GM12891 (cell line): ENCODE measurements around the gene KIF11.

Experiments
- DNase-seq: peaks from one replicate; pipeline ENCODE4 v3.0.0; 2011; ENCODE audit warnings: low spot score; ENCODE audit not compliant: insufficient read length
- FAIRE-seq: peaks from 2 replicates; lab custom pipeline; 2011; peaks lifted over from hg19 to GRCh38; lab: Jason Lieb, UNC
- PAX5 ChIP-seq: IDR thresholded peaks from 2 replicates; pipeline ENCODE4 v1.6.1; 2011; ENCODE audit warnings: low read length, moderate library complexity, mild to moderate bottlenecking; ENCODE audit not compliant: insufficient read depth, severe bottlenecking
- POLR2A ChIP-seq: IDR thresholded peaks from 2 replicates; pipeline ENCODE4 v1.6.1; 2011; ENCODE audit warnings: low read depth, low read length, control low read depth
- POLR2AphosphoS5 ChIP-seq: IDR thresholded peaks from 2 replicates; pipeline ENCODE4 v1.6.1; 2011; ENCODE audit warnings: low read depth, low read length, control low read depth
- POU2F2 ChIP-seq: IDR thresholded peaks from 2 replicates; pipeline ENCODE4 v1.6.1; 2011; ENCODE audit warnings: low read depth, mild to moderate bottlenecking, control low read depth, low read length, moderate library complexity
- SPI1 ChIP-seq: IDR thresholded peaks from 2 replicates; pipeline ENCODE4 v1.6.1; 2011; ENCODE audit warnings: low read depth, low read length, control low read depth
- TAF1 ChIP-seq: IDR thresholded peaks from 2 replicates; pipeline ENCODE4 v1.6.1; 2011; ENCODE audit warnings: low read depth, low read length, control low read depth

KIF11 gene

GRCh38 chr10:92667078-92667477 is 74.1 kb downstream of the KIF11 start:
- TF ChIP-seq POLR2AphosphoS5: no peak
- TF ChIP-seq PAX5: no peak
- TF ChIP-seq POU2F2: no peak
- TF ChIP-seq POLR2A: no peak
- no peak for TF ChIP-seq TAF1
- no peak for TF ChIP-seq SPI1
- FAIRE-seq (no peak), DNase-seq (no peak)

GRCh38 chr10:92677708-92678107 is 84.8 kb downstream of the KIF11 start:
- no peak for TF ChIP-seq PAX5
- no peak for TF ChIP-seq POU2F2
- no peak for TF ChIP-seq POLR2A
- no peak for TF ChIP-seq POLR2AphosphoS5
- TF ChIP-seq SPI1: no peak
- no peak for TF ChIP-seq TAF1
- FAIRE-seq (no peak), DNase-seq (no peak)

GRCh38 chr10:92678206-92678605 is 85.3 kb downstream of the KIF11 start:
- FAIRE-seq: no peak
- no peak for DNase-seq
- TF ChIP-seq TAF1: no peak
- no peak for TF ChIP-seq PAX5
- TF ChIP-seq POLR2A: no peak
- no peak for TF ChIP-seq POLR2AphosphoS5
- no peak for TF ChIP-seq POU2F2
- TF ChIP-seq SPI1: no peak

GRCh38 chr10:92681306-92681834 is 88.4 kb downstream of the KIF11 start:
- FAIRE-seq (no peak), DNase-seq (no peak)
- TF ChIP-seq PAX5 (no peak), TAF1 (no peak), SPI1 (no peak), POU2F2 (no peak), POLR2A (no peak), POLR2AphosphoS5 (no peak)

- TF ChIP-seq PAX5: no peak
- TF ChIP-seq POU2F2: no peak
- TF ChIP-seq POLR2A: no peak
- TF ChIP-seq TAF1: no peak
- no peak for TF ChIP-seq POLR2AphosphoS5
- no peak for TF ChIP-seq SPI1
- FAIRE-seq (no peak), DNase-seq (no peak)
Measured at GRCh38 chr10:92688573-92688926, 95.6 kb downstream of the KIF11 start.

GRCh38 chr10:92688927-92689662 is 96.2 kb downstream of the KIF11 start:
- peak; percentile 59 for FAIRE-seq
- DNase-seq: no peak
- TF ChIP-seq SPI1 (no peak), POLR2A (no peak), POLR2AphosphoS5 (no peak), PAX5 (no peak), TAF1 (no peak), POU2F2 (no peak)

- DNase-seq: peak; percentile 57
- no peak for TF ChIP-seq PAX5
- no peak for TF ChIP-seq TAF1
- TF ChIP-seq POLR2AphosphoS5: no peak; the same call in 1 of the 2 replicates
- no peak for TF ChIP-seq SPI1
- no peak for TF ChIP-seq POLR2A
- TF ChIP-seq POU2F2: no peak
- FAIRE-seq: peak; percentile 52
Measured at GRCh38 chr10:92689663-92690210, 96.8 kb downstream of the KIF11 start, which contains the start of gene HHEX. Gene HHEX (plus strand): TSS chr10:92689955. CDS start chr10:92689987, 32 bp downstream.

- FAIRE-seq: peak; percentile 93
- no peak for DNase-seq
- TF ChIP-seq PAX5 (no peak), TAF1 (no peak), POLR2A (no peak), SPI1 (no peak), POLR2AphosphoS5 (no peak), POU2F2 (no peak)
Measured at GRCh38 chr10:92690211-92690914, 97.4 kb downstream of the KIF11 start.

GRCh38 chr10:92690915-92691590 is 98.1 kb downstream of the KIF11 start:
- DNase-seq (no peak), FAIRE-seq (peak; percentile 33)
- no peak for TF ChIP-seq POLR2A
- no peak for TF ChIP-seq POU2F2
- TF ChIP-seq POLR2AphosphoS5: no peak
- no peak for TF ChIP-seq TAF1
- no peak for TF ChIP-seq PAX5
- no peak for TF ChIP-seq SPI1
